Measurements from ENCODE around the gene KDM1A. TPM values are rescaled to one million over a fixed set of nuclear protein-coding genes. Genes with fewer than 3 reads are reported as not detected.
A peak's percentile ranks its signal among the peaks of the same experiment; 100 is the strongest.

KDM1A gene
- total RNA-seq, 1 experiment from 2014 or later = 204 TPM

DNA sequence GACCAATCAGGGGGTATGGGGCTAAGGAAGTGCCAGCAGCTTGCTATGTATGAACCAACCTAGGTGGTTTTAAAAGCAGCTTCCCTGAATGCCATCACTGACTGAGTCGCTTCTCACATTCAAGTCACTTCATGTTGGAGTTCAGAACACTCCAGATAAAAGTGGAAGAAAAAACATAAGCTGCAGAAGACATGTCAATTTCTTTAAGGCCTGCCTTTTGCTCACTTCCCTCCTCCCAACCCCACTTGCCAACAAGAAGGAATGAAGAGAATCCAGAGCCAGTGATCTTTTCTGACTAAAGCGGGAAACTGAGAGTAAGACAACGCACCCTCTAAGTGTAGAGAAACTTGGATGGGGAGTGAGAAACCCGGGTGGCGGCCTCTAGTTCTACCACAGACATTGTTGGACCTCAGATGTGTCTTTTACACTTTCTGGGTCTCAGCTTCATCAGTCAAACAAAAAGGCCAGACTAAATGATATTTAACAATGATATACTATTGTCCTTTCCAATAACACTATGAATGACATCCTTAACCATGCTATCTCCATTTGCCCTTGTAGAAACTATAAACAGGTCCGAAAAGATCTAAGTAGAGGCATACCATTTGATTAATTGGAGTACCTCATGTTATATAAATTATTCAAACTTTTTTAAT lies 95.3 kb downstream of the KDM1A start:
- no peak overlapping the region for H3K27ac ChIP-seq (ENCODE audit: insufficient read length, low read depth, low read length)
- WGBS (ENCODE audit: extremely low coverage, insufficient read length, low lambda C conversion rate) = no CpG with 5 or more reads among the region's 6 CpGs

More for the DNA sequence above, 95.3 kb downstream of the KDM1A start:
- no peak overlapping the region for H3K56ac ChIP-seq (ENCODE audit: insufficient read length, low read depth, low read length)
- H4K5ac ChIP-seq (ENCODE audit: insufficient read length, low read depth, low read length) = no peak overlapping the region
- no peak overlapping the region for H3T11ph ChIP-seq (ENCODE audit: low read length)
- no peak overlapping the region for H2AK5ac ChIP-seq (ENCODE audit: insufficient read length, low read length)
- no peak overlapping the region for H3K4ac ChIP-seq (ENCODE audit: low read depth, low read length)
- H3K9me3 Mint-ChIP-seq = no peaks in the 10 kb centered on the region
- H3K23me2 ChIP-seq (ENCODE audit: insufficient read length, low read depth, low read length, poor library complexity, severe bottlenecking) = no peaks in the 10 kb centered on the region
- no peak overlapping the region; a peak in 1 of 7 replicates for H3K27ac Mint-ChIP-seq
- H2AFZ ChIP-seq (ENCODE audit: low read length) = no peak overlapping the region
- TF ChIP-seq, protein P1, sequence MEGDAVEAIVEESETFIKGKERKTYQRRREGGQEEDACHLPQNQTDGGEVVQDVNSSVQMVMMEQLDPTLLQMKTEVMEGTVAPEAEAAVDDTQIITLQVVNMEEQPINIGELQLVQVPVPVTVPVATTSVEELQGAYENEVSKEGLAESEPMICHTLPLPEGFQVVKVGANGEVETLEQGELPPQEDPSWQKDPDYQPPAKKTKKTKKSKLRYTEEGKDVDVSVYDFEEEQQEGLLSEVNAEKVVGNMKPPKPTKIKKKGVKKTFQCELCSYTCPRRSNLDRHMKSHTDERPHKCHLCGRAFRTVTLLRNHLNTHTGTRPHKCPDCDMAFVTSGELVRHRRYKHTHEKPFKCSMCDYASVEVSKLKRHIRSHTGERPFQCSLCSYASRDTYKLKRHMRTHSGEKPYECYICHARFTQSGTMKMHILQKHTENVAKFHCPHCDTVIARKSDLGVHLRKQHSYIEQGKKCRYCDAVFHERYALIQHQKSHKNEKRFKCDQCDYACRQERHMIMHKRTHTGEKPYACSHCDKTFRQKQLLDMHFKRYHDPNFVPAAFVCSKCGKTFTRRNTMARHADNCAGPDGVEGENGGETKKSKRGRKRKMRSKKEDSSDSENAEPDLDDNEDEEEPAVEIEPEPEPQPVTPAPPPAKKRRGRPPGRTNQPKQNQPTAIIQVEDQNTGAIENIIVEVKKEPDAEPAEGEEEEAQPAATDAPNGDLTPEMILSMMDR (conservative IDR thresholded peaks at IDR 0.05) = no peak
- H2BK5ac ChIP-seq (ENCODE audit: insufficient read length, low read length) = no peak overlapping the region
- H3K18ac ChIP-seq (ENCODE audit: insufficient read length, low read depth, low read length) = no peak overlapping the region
- H3K4me1 Mint-ChIP-seq = peaks cover 9 to 23% of the 10 kb centered on the region in 2 experiments
- H2BK12ac ChIP-seq (ENCODE audit: insufficient read length, low read depth, low read length) = no peak overlapping the region
- H3K4me2 ChIP-seq (ENCODE audit: insufficient read depth, insufficient read length, low read length) = no peak overlapping the region
- H3K23ac ChIP-seq (ENCODE audit: insufficient read length, low read depth, low read length) = no peak overlapping the region
- no peaks in the 10 kb centered on the region for H3K27me3 Mint-ChIP-seq (ENCODE audit: low read depth)
- H4K20me1 ChIP-seq (ENCODE audit: control insufficient read depth, insufficient read depth, insufficient read length) = no peaks in the 10 kb centered on the region
- no peak overlapping the region for H3K4me3 Mint-ChIP-seq
- no peak overlapping the region for H3K14ac ChIP-seq (ENCODE audit: insufficient read depth, low read length)
- no peaks in the 10 kb centered on the region for H3K27me3 ChIP-seq (ENCODE audit: insufficient read depth, low read length)
- peaks cover 11% of the 10 kb centered on the region for H3K79me1 ChIP-seq (ENCODE audit: insufficient read depth, low read depth, low read length, poor library complexity, severe bottlenecking)
- no peak overlapping the region for H4K8ac ChIP-seq (replicated peaks; ENCODE audit: insufficient read length, low read depth, low read length)
- H2BK120ac ChIP-seq (ENCODE audit: low read depth, low read length, poor library complexity, severe bottlenecking) = peak overlapping the region; percentile 61
- no peak overlapping the region for H3K9ac ChIP-seq (ENCODE audit: extremely low read depth, insufficient read length, low read length)
- no peak overlapping the region for H2BK20ac ChIP-seq (ENCODE audit: low read depth, low read length, poor library complexity, severe bottlenecking)
- no peak overlapping the region for H2BK15ac ChIP-seq (ENCODE audit: low read depth, low read length)
- H4K91ac ChIP-seq (ENCODE audit: insufficient read length, low read depth, low read length) = no peak overlapping the region
- H3K4me1 ChIP-seq (ENCODE audit: insufficient read depth, low read length) = peaks cover 3% of the 10 kb centered on the region
- peaks cover 15% of the 10 kb centered on the region; the same call in 1 of the 2 replicates for H3K79me2 ChIP-seq (ENCODE audit: insufficient read depth, low read length)
- no peaks in the 10 kb centered on the region for H3K9me3 ChIP-seq (ENCODE audit: control insufficient read depth, low read depth, low read length)
- no peaks in the 10 kb centered on the region; a peak in 1 of 7 replicates for H3K36me3 Mint-ChIP-seq (ENCODE audit: insufficient read depth in 1 of 3, low read depth in 3 of 3)
- DNase-seq = no peak

All from H9 (cell line).